Cardiac septum (tissue), 1 donor: ENCODE measurements around the gene DOC2B. TPM values are rescaled to one million over a fixed set of nuclear protein-coding genes. Genes with fewer than 3 reads are reported as not detected.
A peak's percentile ranks its signal among the peaks of the same experiment; 100 is the strongest.
"Not testable (repeated sequence)": the region's sequence is repeated elsewhere in the genome, so short reads cannot be mapped to it uniquely, and the experiment has no call there.

Experiments
- DNase-seq: peaks from one replicate; pipeline ENCODE4 v3.0.0-alpha.2; 2020; ENCODE audit warnings: low spot score
- intact Hi-C: fragments of 100-400 bp; cut with DNase I; formaldehyde crosslinking; loops from one replicate; pipeline ENCODE4 v1.14.0; 2022
- long read RNA-seq: library from polyadenylated mRNA; unstranded; transcript quantifications from one replicate; pipeline ENCODE4 v2.0.0, GENCODE V29; 2021
- total RNA-seq: library from RNA; stranded (reverse); fragmentation: NEBNext Ultra II Directional; extraction: Animal tissue kit (Norgen Biotek cat#: 25700); gene quantifications from one replicate; pipeline ENCODE4 v1.2.1, GENCODE V29; 2021
- donor health status: DM: no; HTN: no; CAD: no.

DOC2B gene
- total RNA-seq = 6.4 TPM
- long read RNA-seq, full-length matches to known transcripts = 3 of 5 reads
- long read RNA-seq, partial matches to known transcripts = 0 of 5 reads
- long read RNA-seq, other reads (novel, unspliced or antisense) = 2 of 5 reads

DNA sequence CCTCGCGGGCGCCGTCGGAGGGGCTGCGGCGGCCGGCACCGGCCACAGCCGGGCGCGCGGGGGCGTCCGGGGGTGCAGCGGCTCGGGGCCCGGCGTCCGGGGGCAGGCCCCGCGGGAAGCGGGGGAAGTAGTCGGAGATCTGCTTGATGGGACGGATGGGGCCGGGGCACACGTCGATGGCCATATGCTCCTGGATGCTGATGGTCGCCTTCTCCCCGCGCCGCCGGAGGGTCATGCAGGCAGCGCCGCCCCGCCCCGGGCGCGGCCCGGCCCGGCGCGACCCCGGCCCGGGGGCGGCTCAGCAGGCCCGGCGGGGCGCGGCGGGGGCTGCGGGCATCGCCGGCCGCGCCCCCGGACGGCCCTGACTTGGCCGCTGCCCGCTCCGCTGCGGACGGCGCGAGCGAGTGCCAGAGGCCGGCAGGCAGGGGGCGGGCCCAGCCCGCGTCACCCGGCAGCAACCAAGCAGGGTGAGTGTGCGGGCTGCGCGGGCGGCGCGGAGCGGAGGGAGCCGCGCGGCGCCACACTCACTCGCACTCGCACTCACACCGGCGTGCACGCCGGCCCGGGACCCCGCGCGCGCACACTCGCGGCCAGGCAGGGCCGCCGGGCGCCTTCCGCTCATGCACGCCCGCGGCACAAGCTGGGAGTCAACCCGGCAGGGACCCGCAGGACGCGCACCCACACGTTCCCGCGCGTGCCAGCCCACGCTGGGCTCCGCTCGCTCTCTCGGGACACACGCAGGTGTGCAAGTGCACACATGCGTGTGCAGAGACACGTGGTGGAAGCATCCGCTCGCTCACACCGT, at the start of gene DOC2B:
Gene DOC2B (minus strand): TSS at position 406 of the 805 bp plus-strand sequence. CDS start 171 bp downstream, at position 235.
- DNase-seq = peak; percentile 81
- intact Hi-C loops = loop anchor here (5.0 kb wide), 2 partner anchors 51 to 201 kb away; no protein-coding TSS in a partner anchor

DNA sequence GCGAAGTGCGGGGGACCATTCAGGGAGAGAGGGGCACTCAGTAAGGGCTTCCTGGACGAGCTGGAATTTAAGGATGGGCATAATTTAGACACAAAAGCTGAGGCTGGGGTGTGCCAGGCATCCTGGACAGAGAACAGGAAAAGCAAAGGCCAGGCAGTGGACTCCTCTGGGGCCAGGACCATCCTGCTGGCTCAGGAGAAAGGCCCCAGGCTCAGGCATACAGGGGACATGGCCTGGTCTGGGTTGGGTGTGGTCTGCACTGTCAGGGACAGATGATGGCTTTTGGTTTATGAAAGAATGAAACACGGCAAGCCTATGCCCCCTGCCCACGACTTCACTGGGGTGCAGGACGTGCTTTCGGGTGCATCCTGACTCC, 48.9 kb upstream of the DOC2B start:
- intact Hi-C loops = loop anchor here (5.0 kb wide), 1 partner anchor 48 kb away; the partner anchor contains the start of gene DOC2B
- peak; percentile 39 for DNase-seq

GRCh38 chr17:229709-230394, 48.4 kb upstream of the DOC2B start:
- intact Hi-C loops = loop anchor here (5.0 kb wide), 1 partner anchor 48 kb away; the partner anchor contains the start of gene DOC2B
- peak; percentile 51 for DNase-seq

DNA sequence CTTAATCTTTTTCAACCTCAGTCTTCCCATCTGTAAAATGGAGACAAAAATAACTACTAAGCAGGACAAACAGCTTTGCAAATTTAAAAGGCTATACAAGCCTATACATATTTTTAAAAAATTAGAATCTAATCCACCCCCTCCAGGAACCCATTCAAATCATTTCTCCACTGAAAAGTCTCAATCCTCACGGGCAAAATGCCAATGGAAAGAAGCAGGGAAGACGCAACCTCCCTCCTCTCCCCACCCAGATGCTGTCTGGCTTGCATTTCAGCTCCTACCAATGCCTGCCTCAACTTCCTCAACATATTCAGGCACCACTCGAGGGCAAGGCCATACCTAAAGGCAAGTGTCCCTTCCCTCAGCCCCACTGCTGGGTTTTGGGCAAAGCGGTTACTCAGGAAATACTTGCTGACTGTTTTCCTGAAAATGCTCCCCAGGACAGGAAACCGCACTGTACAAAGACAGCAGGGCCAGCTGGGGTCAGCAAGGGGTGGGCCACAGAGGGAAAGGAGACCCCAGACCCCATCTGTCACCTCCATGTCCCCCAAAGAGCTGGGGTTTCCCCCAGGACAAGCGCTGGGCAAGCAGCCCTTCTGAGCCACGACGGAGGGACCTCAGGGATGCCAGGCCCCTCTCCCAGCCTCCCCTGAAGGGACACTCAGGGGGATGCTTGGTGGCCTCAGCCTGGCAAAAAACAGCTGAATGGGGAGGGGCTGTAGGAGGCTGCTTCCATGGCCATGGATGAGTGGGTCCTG, 47.7 kb upstream of the DOC2B start:
- intact Hi-C loops = no loop called here
- peak; percentile 43 for DNase-seq

- DNase-seq = peak; percentile 56
- intact Hi-C loops = no loop called here
These were observed 46.6 kb upstream of the DOC2B start for GRCh38 chr17:227946-228615.

GRCh38 chr17:227078-227945, 45.9 kb upstream of the DOC2B start:
- DNase-seq = peak; percentile 38
- intact Hi-C loops = no loop called here

- intact Hi-C loops = no loop called here
- peak; percentile 46 for DNase-seq
These were observed 44.9 kb upstream of the DOC2B start for GRCh38 chr17:226108-227077.

DNA sequence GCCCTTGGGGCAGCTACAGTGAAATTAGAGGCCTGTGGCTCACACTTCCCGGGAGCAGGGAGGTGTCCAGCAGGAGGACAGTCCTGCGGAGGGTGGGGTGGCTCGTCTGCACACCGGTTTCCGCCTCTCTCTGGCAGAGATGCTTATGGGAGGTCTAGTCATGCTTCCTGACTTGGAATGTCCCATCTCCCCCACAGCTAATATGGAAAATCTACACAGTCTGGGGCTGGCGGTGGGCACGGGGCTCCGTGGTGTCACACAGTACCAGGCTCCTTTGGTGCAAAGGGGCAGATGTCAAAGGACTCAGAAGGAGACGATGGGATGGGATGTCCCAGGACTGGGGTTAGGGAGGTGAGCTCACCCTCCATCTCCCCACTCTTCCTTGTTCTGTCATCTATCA, 44.1 kb upstream of the DOC2B start:
- intact Hi-C loops = no loop called here
- peak; percentile 68 for DNase-seq

DNA sequence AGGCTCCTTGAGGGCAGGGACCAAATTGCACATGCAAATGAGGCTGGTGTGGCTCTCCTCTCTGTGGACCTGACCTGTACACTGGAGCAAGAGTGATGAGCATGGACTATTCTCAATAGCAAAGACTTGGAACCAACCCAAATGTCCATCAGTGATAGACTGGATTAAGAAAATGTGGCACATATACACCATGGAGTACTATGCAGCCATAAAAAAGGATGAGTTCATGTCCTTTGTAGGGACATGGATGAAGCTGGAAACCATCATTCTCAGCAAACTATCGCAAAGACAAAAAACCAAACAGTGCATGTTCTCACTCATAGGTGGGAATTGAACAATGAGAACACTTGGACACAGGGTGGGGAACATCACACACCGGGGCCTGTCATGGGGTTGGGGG, 43.1 kb upstream of the DOC2B start:
- DNase-seq, intact Hi-C loops: not testable (repeated sequence)

DNA sequence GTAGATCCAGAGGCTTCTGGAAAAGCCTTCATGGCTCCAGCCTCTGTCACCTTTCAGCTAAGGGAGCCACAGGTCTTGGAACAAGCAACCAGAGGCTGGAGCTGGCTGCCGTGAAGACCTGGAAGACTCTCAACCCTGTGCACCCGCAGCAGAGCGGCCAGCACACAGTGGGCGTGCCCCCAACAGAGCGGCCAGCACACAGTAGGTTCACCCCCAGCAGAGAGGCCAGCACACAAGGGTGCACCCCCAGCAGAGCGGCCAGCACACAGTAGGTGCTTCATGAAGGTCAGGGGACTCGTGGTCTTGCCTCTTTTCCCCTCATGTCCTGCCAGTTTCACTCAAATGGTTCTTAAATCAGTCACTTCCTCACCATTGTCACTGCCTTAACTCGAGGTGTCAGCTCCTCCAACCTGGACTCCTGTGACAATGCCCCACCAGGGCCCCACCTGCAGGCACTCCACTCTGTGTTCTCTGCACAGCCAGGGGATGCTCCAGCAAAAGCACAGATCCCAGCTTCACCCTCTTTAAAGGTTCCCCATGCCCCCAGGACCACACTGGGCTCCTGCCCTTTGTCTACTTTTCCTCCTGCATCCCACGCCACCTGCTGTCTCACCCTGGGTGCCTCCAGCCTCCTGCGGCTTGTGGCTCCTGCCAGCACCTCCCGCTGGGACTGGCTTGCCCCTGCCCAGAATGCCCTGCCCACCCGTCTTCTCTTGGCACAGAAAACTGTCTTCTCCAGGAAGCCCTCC, 42.4 kb upstream of the DOC2B start:
- intact Hi-C loops = no loop called here
- peak; percentile 60 for DNase-seq

DNA sequence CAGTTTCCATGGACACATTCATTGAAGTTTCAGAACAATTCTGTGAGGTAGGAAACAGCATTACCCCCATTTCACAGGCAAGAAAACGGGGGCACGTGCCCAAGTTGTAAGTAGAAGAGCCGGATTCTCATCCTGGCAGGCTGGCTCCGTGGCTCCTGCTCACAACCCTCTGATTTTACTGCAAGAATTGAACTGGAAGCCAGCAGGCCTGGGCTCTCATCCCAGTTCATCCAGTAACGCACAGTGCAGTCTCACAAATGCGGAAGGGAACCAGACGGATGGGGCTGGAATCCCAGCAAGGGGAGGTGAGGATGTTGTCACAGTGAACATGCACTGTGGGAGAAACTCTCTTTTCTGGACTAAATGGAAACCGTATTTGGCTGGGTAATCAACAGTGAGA, 40.7 kb upstream of the DOC2B start:
- intact Hi-C loops = no loop called here

DNA sequence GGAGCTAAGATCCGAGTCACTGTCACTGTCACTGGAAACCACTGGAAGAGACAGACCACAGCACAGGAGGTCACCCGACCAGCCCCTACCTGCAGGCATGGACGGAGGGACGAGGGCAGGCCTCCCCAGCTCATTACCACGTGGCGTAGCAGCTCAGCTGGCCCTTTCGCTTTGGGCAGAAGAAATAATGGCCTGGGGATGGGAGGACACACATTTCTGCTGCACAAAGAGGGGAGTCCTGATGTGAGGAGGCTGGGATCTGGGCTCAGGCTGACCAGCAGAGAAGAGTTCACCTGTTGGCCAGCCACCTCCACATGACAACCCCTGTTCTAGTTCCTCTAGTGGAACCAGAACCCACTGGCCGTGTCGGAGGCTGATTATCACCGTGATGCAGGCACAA, 38.2 kb upstream of the DOC2B start:
- peak; percentile 22 for DNase-seq
- intact Hi-C loops = no loop called here

More for the DNA sequence above, 40.7 kb upstream of the DOC2B start:
- peak; percentile 73 for DNase-seq

DNA sequence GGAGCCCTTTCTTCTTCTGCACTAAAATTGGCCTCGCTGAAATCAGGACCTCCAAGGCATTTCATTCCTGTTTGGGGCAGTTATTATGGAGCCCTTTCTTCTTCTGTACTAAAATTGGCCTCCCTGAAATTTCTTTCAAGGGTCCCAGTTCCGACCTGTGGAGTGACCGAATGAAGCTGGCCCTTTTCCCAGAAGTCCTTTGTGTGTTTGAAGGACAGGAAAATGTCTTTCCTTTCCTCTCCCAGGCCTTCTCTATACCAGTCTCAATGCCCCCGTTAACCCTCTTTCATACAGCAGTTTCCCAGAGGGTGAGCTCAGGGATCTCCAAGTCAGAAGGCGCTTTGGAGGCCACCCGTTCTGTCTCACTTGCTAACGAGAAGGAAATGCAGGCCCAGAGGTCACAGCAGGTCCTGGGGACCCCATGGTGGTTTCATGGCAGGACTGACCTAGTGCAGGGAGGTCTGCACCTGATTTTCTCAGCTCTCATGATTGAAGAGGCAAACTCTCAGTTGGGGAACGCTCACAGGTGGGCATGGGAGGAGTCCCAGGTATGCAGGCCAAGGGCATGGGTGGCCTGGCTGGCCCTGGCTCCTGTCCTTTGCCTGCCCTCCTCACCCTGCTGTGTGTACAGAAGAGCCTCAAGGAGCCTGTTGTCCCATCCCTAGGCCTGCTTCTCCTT, 37.1 kb upstream of the DOC2B start:
- intact Hi-C loops = no loop called here
- DNase-seq = peak; percentile 65

DNA sequence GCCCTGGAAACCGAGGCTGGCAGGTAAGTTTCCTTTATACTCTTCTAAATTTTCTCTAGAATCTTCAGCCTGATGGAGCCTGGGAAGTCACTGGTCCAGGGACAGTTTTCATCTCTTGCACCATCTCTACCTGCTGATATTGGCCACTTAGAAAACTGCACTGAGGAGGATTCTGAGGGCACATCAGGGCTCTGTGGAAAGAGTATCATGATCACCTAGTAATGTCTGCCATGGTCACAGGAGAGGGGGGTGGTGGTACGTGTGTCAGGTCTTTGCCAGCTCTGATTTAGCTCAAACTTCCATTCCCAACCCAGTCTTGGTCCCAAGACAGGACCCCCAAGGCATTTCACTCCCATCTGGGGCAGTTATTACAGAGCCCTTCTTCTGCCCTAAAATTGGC, 35.2 kb upstream of the DOC2B start:
- no peak for DNase-seq
- intact Hi-C loops = no loop called here

GRCh38 chr17:215563-216478, 34.4 kb upstream of the DOC2B start:
- intact Hi-C loops, DNase-seq: not testable (repeated sequence)
